Activated T-helper 1 cell treated with Interleukin-2 at 50 U/mL for 16 hours (primary cell): ENCODE measurements around the gene SLC4A11.

Experiments
- DNase-seq: peaks from one replicate; pipeline ENCODE4 v3.0.0-alpha.2; 2020; ENCODE audit warnings: low read depth

Gene SLC4A11

GRCh38 chr20:3245711-3246110 lies 6.7 kb upstream of the SLC4A11 start:
- DNase-seq, result no peak

GRCh38 chr20:3245156-3245555 lies 6.2 kb upstream of the SLC4A11 start:
- no peak for DNase-seq

- no peak for DNase-seq
Observed at GRCh38 chr20:3244613-3245012, 5.6 kb upstream of the SLC4A11 start.

GRCh38 chr20:3243718-3244358 lies 4.8 kb upstream of the SLC4A11 start:
- DNase-seq, result no peak

GRCh38 chr20:3242172-3242692 lies 3.2 kb upstream of the SLC4A11 start:
- DNase-seq, result no peak

- no peak for DNase-seq
Observed at GRCh38 chr20:3240776-3241363, 1.9 kb upstream of the SLC4A11 start.

GRCh38 chr20:3239867-3240775 lies 1.1 kb upstream of the SLC4A11 start:
- no peak for DNase-seq

- DNase-seq, result no peak
Observed at GRCh38 chr20:3238616-3239025, 369 bp downstream of the SLC4A11 start.

GRCh38 chr20:3237958-3238615 lies 903 bp downstream of the SLC4A11 start:
- DNase-seq, result no peak

- DNase-seq, result no peak
Observed at GRCh38 chr20:3237011-3237957, 1.7 kb downstream of the SLC4A11 start.

GRCh38 chr20:3235666-3236324 lies 3.2 kb downstream of the SLC4A11 start:
- DNase-seq, result no peak

GRCh38 chr20:3233991-3234498 lies 4.9 kb downstream of the SLC4A11 start:
- no peak for DNase-seq

- DNase-seq, result no peak
Observed at GRCh38 chr20:3233131-3233990, 5.6 kb downstream of the SLC4A11 start.

GRCh38 chr20:3231889-3232588 lies 7.0 kb downstream of the SLC4A11 start:
- no peak for DNase-seq

- no peak for DNase-seq
Observed at GRCh38 chr20:3231116-3231515, 7.9 kb downstream of the SLC4A11 start.

GRCh38 chr20:3229798-3230197 lies 9.2 kb downstream of the SLC4A11 start:
- no peak for DNase-seq

- no peak for DNase-seq
Observed at GRCh38 chr20:3229158-3229557, 9.8 kb downstream of the SLC4A11 start.

- no peak for DNase-seq
Observed at GRCh38 chr20:3228750-3229032, 10.3 kb downstream of the SLC4A11 start.
